Left lung (tissue), 10 donors: ENCODE measurements around the gene S1PR2. TPM values are rescaled to one million over a fixed set of nuclear protein-coding genes. Genes with fewer than 3 reads are reported as not detected.

Source experiments
- ATAC-seq: fragments of 200-7000 bp; cut with Tn5 transposase; one replicate; pipeline ENCODE4 v1.9.1; 2020; ENCODE audit warnings: moderate library complexity
- DNase-seq, 4 donors: peaks; one replicate each; pipeline ENCODE4 v3.0.0-alpha.2; 2013 to 2020
- H3K27ac ChIP-seq, 2 donors: fragments of 200-600 bp; sonication (generic) in 1 of 2; one replicate each; pipeline versions ENCODE4 v1.5.0 to v1.8.0; 2020 to 2021
- H3K27me3 ChIP-seq, 2 donors: fragments of 200-600 bp; sonication (generic) in 1 of 2; one replicate each; pipeline versions ENCODE4 v1.5.0 to v1.8.0; 2020 to 2021
- H3K36me3 ChIP-seq, 2 donors: fragments of 200-600 bp; sonication (generic) in 1 of 2; one replicate each; pipeline versions ENCODE4 v1.5.0 to v1.8.0; 2020 to 2021
- H3K4me1 ChIP-seq, 2 donors: fragments of 200-600 bp; one replicate each; pipeline ENCODE4 v1.8.0; 2021
- H3K4me3 ChIP-seq, 2 donors: fragments of 200-600 bp; sonication (generic) in 1 of 2; one replicate each; pipeline versions ENCODE4 v1.5.0 to v1.8.0; 2020 to 2021; ENCODE audit warnings: mild to moderate bottlenecking in 1 of 2
- H3K9me3 ChIP-seq, 2 donors: fragments of 200-600 bp; sonication (generic) in 1 of 2; one replicate each; pipeline versions ENCODE4 v1.5.0 to v1.8.0; 2020 to 2021
- CTCF ChIP-seq, 2 donors: fragments of 200-600 bp; sonication (generic) in 1 of 2; IDR thresholded peaks; one replicate each; pipeline versions ENCODE4 v1.5.0 to v1.8.0; 2021; ENCODE audit warnings: antibody characterized with exemption in 2 of 2
- intact Hi-C, 2 donors: fragments of 100-400 bp; cut with DNase I; formaldehyde crosslinking; loops; one replicate each; pipeline versions ENCODE4 v1.11.2 to v1.14.2; 2022
- polyA plus RNA-seq, 6 donors: library from polyadenylated mRNA; unstranded; fragments of 120-200 nt; gene quantifications; one replicate each; pipeline ENCODE4 v1.2.1, GENCODE V29; 2013; ENCODE audit not compliant: insufficient read length in 6 of 6
- total RNA-seq, 2 donors: library from RNA; stranded (reverse); fragmentation: NEBNext Ultra II Directional; extraction: Animal tissue kit (Norgen Biotek cat#: 25700); gene quantifications; one replicate each; pipeline ENCODE4 v1.2.1, GENCODE V29; 2021
- donor health status: DM: no; HTN: yes; CAD: no.
- donor health status: DM: no; HTN: no; CAD: no.

The S1PR2 gene
- total and polyA plus RNA-seq, 8 donors, result 25.6 to 47.6 (median 41.4) TPM

- no peak for DNase-seq
- Histone ChIP-seq H3K9me3 (no peaks in the 10 kb centered on the region), H3K27ac (no peak overlapping the region), H3K36me3 (peaks cover 0 to 40% of the 10 kb centered on the region in 2 donors), H3K4me1 (peaks cover 7 to 15% of the 10 kb centered on the region in 2 donors), H3K27me3 (no peaks in the 10 kb centered on the region), H3K4me3 (no peak overlapping the region)
- intact Hi-C loops, result no loop called here
- TF ChIP-seq CTCF (IDR thresholded peaks at IDR 0.05), result no peak
- ATAC-seq, result no peak
Observed at GRCh38 chr19:10187315-10187714, 43.8 kb downstream of the S1PR2 start.

DNA sequence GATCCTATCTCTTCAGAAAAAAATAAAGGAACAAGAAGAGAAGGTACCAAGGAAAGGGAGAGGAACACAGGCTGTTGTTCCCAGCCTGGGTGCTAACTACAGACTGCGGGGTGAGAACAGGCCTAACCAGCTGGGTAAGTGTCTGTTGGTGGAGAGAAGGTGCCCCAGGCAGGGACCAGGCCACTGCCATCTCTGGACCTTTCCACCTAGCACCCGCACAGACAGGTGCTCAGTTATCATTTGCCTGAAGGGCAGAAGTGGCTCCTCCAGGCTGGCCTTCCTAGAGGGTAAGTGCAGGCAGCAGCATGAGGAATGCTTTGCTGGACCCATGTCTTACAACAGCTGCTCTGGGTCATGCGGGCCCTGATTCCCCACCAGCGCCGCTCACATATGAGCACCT is 46.5 kb downstream of the S1PR2 start:
- no peaks in the 10 kb centered on the region for H3K27me3 ChIP-seq
- DNase-seq (no peak), ATAC-seq (no peak)
- H3K4me1 ChIP-seq, result no peaks in the 10 kb centered on the region
- peaks cover 0 to 53% of the 10 kb centered on the region in 2 donors for H3K36me3 ChIP-seq
- no peak overlapping the region for H3K4me3 ChIP-seq
- intact Hi-C loops, result no loop called here
- H3K9me3 ChIP-seq, result no peaks in the 10 kb centered on the region
- no peak for TF ChIP-seq CTCF (IDR thresholded peaks at IDR 0.05)
- H3K27ac ChIP-seq, result no peak overlapping the region

DNA sequence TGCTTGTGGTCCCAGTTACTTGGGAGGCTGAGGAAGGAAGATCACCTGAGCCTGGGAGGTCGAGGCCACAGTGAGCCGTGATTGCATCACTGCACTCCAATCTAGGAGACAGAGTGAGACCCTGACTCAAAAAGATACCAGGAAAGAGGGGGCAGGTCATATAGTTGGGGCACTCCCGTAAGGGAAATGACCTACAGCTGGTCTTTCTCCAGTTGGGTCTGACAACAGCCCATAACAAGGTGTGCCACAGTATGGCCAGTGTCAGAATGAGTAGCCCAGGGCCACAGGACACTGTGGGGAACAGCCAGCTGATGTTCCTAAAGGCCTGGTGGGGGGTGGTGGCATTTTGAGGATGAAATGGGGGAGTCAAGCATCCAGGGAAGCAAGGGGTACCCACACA is 47.2 kb downstream of the S1PR2 start:
- no peaks in the 10 kb centered on the region for H3K4me1 ChIP-seq
- H3K4me3 ChIP-seq, result no peak overlapping the region
- intact Hi-C loops, result no loop called here
- no peak for ATAC-seq
- TF ChIP-seq CTCF (IDR thresholded peaks at IDR 0.05), result no peak
- peak in 1 of 4 donors; percentile 1 for DNase-seq
- H3K9me3 ChIP-seq, result no peaks in the 10 kb centered on the region
- H3K27me3 ChIP-seq, result no peaks in the 10 kb centered on the region
- no peak overlapping the region for H3K27ac ChIP-seq
- peaks cover 0 to 60% of the 10 kb centered on the region in 2 donors for H3K36me3 ChIP-seq

DNA sequence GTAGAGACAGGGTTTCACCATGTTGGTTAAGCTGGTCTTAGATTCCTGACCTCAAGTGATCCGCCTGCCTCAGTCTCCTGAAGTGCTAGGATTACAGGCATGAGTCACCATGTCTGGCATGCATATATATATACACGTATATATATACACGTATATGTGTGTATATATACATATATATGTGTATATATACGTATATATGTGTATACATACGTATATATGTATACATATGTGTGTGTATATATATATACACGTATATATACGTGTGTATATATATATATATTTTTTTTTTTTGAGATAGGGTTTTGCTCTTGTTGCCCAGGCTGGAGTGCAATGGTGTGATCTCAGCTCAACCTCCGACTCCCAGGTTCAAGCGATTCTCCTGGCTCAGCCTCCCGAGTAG is 48.3 kb downstream of the S1PR2 start:
- Histone ChIP-seq H3K4me3 (no peak overlapping the region), H3K9me3 (no peaks in the 10 kb centered on the region), H3K4me1 (no peaks in the 10 kb centered on the region), H3K36me3 (peaks cover 0 to 71% of the 10 kb centered on the region in 2 donors), H3K27me3 (no peaks in the 10 kb centered on the region), H3K27ac (no peak overlapping the region)
- TF ChIP-seq CTCF (IDR thresholded peaks at IDR 0.05), result no peak
- ATAC-seq (no peak), DNase-seq (no peak)
- intact Hi-C loops, result no loop called here

DNA sequence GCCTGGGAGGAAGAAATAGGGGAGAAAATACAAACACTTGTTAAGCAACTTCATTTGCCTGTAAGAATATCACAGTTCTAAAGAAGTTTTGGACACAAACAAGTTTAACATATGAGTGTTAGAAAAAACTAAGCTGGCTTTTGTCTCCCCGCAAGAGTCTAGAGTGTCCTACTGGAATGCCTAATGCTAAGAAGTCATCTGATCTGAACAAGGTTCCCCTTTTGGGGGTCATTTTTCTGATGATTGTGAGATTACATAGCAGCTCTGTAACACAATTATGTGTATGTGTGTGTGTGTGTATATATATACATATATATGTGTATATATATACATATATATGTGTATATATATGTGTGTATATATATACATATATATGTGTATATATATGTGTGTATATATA is 49.1 kb downstream of the S1PR2 start:
- Histone ChIP-seq H3K27ac (no peak overlapping the region), H3K27me3 (no peaks in the 10 kb centered on the region), H3K4me1 (no peaks in the 10 kb centered on the region), H3K36me3 (peaks cover 0 to 79% of the 10 kb centered on the region in 2 donors), H3K4me3 (no peak overlapping the region), H3K9me3 (no peaks in the 10 kb centered on the region)
- intact Hi-C loops, result no loop called here
- TF ChIP-seq CTCF (IDR thresholded peaks at IDR 0.05), result no peak
- ATAC-seq, result no peak
- no peak for DNase-seq
